Heart left ventricle (tissue), 16 donors: ENCODE data around the gene LAMA3. TPM values are rescaled to one million over a fixed set of nuclear protein-coding genes. Genes with fewer than 3 reads are reported as not detected.

Source experiments
- ATAC-seq, 4 donors: fragments of 200-7000 bp; cut with Tn5 transposase; one replicate each; pipeline ENCODE4 v1.9.1; 2020 to 2022; ENCODE audit warnings: moderate library complexity in 4 of 4, mild to moderate bottlenecking in 3 of 4, moderate number of reproducible peaks in 1 of 4
- DNase-seq, 5 donors: peaks; one replicate each; pipeline ENCODE4 v3.0.0-alpha.2; 2020
- H3K27ac ChIP-seq, 12 donors: fragments of 200-600 bp; sonication (generic) in 4 of 12; one replicate each; pipeline versions ENCODE4 v1.5.0 to v1.8.0; 2016 to 2022; ENCODE audit warnings: mild to moderate bottlenecking in 2 of 12
- H3K27me3 ChIP-seq, 9 donors: fragments of 200-600 bp; sonication (generic) in 2 of 9; one replicate each; pipeline versions ENCODE4 v1.5.1 to v1.8.0; 2016 to 2022; ENCODE audit warnings: mild to moderate bottlenecking in 3 of 9
- H3K36me3 ChIP-seq, 9 donors: fragments of 200-600 bp; sonication (generic) in 2 of 9; one replicate each; pipeline versions ENCODE4 v1.5.0 to v1.8.0; 2018 to 2022; ENCODE audit warnings: mild to moderate bottlenecking in 2 of 9
- H3K4me1 ChIP-seq, 12 donors: fragments of 200-600 bp; sonication (generic) in 4 of 12; one replicate each; pipeline versions ENCODE4 v1.5.0 to v1.8.0; 2016 to 2022; ENCODE audit warnings: mild to moderate bottlenecking in 3 of 12
- H3K4me3 ChIP-seq, 12 donors: fragments of 200-600 bp; sonication (generic) in 4 of 12; one replicate each; pipeline versions ENCODE4 v1.5.0 to v1.8.0; 2017 to 2022; ENCODE audit warnings: mild to moderate bottlenecking in 9 of 12, moderate library complexity in 4 of 12
- H3K9me3 ChIP-seq, 12 donors: fragments of 200-600 bp; sonication (generic) in 4 of 12; one replicate each; pipeline versions ENCODE4 v1.5.0 to v1.8.0; 2016 to 2022; ENCODE audit warnings: mild to moderate bottlenecking in 1 of 12
- POLR2A ChIP-seq, 2 donors: fragments of 450-650 bp; IDR thresholded peaks; one replicate each; pipeline ENCODE4 v1.6.1; 2017; ENCODE audit warnings: antibody characterized with exemption in 2 of 2, mild to moderate bottlenecking in 2 of 2, moderate library complexity in 2 of 2
- WGBS, 4 donors: extraction: QIAGEN DNeasy Blood & Tissue Kit in 2 of 4; methylation state at CpG; one replicate each; pipeline versions ENCODE4 v1.1.5 to v1.1.7; 2013 to 2018; 5-methylcytosine and 5-hydroxymethylcytosine counted together
- intact Hi-C, 10 donors: fragments of 100-400 bp; cut with DNase I; formaldehyde crosslinking; loops; one replicate each; pipeline versions ENCODE4 v1.11.1 to v1.14.2; 2022
- polyA plus RNA-seq, 2 donors: library from polyadenylated mRNA; stranded (reverse); fragments of 200-250 nt; gene quantifications; one replicate each; pipeline ENCODE4 v1.2.3, GENCODE V29; 2013
- total RNA-seq, 9 donors: library from RNA; depleted of rRNA in 2 of 9; stranded (reverse); fragments of >200 nt in 2 of 9; fragmentation: NEBNext Ultra II Directional in 3 of 9; extraction: Animal tissue kit (Norgen Biotek cat#: 25700) in 3 of 9; gene quantifications; one replicate each; pipeline versions ENCODE4 v1.1.0 to v1.2.4, GENCODE V29; 2016 to 2023
- TF ChIP-seq, protein P1 (sequence below), 12 donors: fragments of 200-600 bp; sonication (generic) in 4 of 12; IDR thresholded peaks; one replicate each; pipeline versions ENCODE4 v1.5.0 to v1.8.0; 2018 to 2022; ENCODE audit warnings: antibody characterized with exemption in 12 of 12, mild to moderate bottlenecking in 5 of 12
- donor health status: ischemic (EF 13 %, LVEDD 7.1; RV severe dilation, severe dysfunction).
- donor health status: healthy with polysubstance abuse.
- donor health status: DM: no; HTN: yes; CAD: no.
- donor health status: DM: no; HTN: no; CAD: no.
- donor health status: ischemic (EF 25% LVEDD 6.9; RV normal size, moderate dysfunction).
- donor health status: ischemic (EF 25% LVEDD 5.7; RV mildly dilated, moderate dysfunction).
- donor health status: healthy.
- donor health status: DM: yes; HTN: yes; CAD: no.
- donor health status: ischemic (EF 35%, LVEDD 5.7; RV mildly dilated, moderate dysfunction).
- donor health status: nonischemic (EF 11% LVEDD 7.7; RV severe dilation, severe dysfunction).
- donor health status: DM: yes; HTN: yes; CAD: no.
- donor health status: PGD.
- donor health status: ischemic (EF 29% LVEDD 5.4; RV normal size, mild dysfunction).
- donor health status: nonischemic (EF 23%, LVEDD 6.1; RV moderate dilation, normal function).

Gene LAMA3
- total and polyA plus RNA-seq, 11 donors: 1.2 to 6.6 (median 3.2) TPM

DNA sequence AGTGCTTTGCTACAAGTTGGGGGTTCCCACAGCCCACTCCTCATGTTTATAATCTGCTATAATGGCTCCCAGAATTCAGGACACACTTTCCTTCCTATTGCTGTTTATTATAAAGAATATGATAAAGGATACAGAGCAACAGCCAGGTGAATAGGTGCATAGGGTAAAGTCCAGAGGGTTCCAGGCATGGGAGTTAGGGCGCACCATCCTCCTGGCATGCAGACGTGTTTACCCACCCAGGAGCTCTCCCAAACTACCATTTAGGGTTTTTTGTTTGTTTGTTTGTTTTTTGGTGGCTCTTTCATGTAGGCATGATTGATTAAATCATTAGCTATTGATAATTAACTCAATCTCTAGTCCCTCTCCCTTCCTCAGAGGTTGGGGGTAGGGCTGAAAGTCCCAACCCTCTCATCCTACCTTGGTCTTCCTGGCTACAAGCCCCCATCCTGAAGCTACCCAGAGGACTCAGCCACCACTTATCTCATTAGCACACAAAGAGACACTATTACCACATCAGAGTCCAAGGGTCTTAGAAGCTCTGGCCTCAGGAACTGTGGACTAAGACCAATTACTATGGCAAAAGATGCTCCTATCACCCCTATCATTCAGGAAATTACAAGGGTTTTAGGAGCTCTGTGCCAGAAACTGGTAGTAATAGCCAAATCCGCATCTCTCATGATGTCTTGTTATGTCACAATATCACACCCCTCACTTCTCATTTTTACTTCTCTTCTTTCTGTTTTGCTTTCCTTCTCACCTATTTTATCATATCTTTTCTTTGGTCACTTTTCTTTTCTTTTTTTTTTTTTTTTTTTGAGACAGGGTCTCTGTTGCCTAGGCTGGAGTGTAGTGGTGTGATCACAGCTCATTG, 170.4 kb downstream of the LAMA3 start:
- WGBS, 4 donors: 74 to 97% (median 96%) methylated on average over 3 of the region's 3 CpGs
- intact Hi-C loops: loop anchor here in 1 of 10 donors (10.0 kb wide), 1 partner anchor 55 kb away; no protein-coding TSS in a partner anchor
- H3K4me1 ChIP-seq: peaks cover 0 to 20% (median 0%) of the 10 kb centered on the region in 12 donors
- ATAC-seq (no peak), DNase-seq (no peak)
- H3K27me3 ChIP-seq: no peaks in the 10 kb centered on the region
- H3K36me3 ChIP-seq: peaks cover 0 to 26% (median 3%) of the 10 kb centered on the region in 9 donors
- H3K4me3 ChIP-seq: no peak overlapping the region
- TF ChIP-seq, protein P1, sequence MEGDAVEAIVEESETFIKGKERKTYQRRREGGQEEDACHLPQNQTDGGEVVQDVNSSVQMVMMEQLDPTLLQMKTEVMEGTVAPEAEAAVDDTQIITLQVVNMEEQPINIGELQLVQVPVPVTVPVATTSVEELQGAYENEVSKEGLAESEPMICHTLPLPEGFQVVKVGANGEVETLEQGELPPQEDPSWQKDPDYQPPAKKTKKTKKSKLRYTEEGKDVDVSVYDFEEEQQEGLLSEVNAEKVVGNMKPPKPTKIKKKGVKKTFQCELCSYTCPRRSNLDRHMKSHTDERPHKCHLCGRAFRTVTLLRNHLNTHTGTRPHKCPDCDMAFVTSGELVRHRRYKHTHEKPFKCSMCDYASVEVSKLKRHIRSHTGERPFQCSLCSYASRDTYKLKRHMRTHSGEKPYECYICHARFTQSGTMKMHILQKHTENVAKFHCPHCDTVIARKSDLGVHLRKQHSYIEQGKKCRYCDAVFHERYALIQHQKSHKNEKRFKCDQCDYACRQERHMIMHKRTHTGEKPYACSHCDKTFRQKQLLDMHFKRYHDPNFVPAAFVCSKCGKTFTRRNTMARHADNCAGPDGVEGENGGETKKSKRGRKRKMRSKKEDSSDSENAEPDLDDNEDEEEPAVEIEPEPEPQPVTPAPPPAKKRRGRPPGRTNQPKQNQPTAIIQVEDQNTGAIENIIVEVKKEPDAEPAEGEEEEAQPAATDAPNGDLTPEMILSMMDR (IDR thresholded peaks at IDR 0.05): no peak
- no peak for TF ChIP-seq POLR2A (IDR thresholded peaks at IDR 0.05)
- no peak overlapping the region for H3K27ac ChIP-seq
- H3K9me3 ChIP-seq: no peaks in the 10 kb centered on the region

DNA sequence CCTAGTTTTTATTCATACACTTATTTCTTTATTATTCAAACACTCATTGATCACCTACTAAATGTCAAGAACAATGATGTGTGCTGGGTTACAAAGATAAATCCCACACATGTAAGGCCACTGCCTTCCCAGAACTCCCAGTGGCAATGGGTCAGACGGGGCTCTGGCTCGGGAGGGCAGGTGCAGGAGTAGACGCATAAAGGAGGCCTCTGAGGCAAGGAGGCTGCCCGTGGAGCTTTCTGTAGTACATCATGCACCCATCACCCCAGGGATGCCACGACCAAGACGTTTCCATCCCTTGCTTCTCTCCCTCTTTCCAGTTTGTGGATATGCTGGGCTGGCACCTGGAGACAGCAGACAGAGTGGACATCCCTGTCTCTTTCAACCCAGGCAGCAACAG, 172.1 kb downstream of the LAMA3 start:
- Histone ChIP-seq H3K4me3 (no peak overlapping the region), H3K4me1 (peaks cover 0 to 20% (median 0%) of the 10 kb centered on the region in 12 donors), H3K36me3 (peaks cover 0 to 26% (median 3%) of the 10 kb centered on the region in 9 donors), H3K27ac (peak overlapping the region in 2 of 12 donors; percentile 9 to 35), H3K9me3 (no peaks in the 10 kb centered on the region), H3K27me3 (no peaks in the 10 kb centered on the region)
- DNase-seq (no peak), ATAC-seq (no peak)
- 90 to 99% (median 93%) methylated on average over 6 of the region's 6 CpGs for WGBS, 4 donors
- intact Hi-C loops: loop anchor here in 1 of 10 donors (10.0 kb wide), 1 partner anchor 53 kb away; no protein-coding TSS in a partner anchor
- no peak for TF ChIP-seq POLR2A (IDR thresholded peaks at IDR 0.05)
- TF ChIP-seq, protein P1 (IDR thresholded peaks at IDR 0.05): no peak

DNA sequence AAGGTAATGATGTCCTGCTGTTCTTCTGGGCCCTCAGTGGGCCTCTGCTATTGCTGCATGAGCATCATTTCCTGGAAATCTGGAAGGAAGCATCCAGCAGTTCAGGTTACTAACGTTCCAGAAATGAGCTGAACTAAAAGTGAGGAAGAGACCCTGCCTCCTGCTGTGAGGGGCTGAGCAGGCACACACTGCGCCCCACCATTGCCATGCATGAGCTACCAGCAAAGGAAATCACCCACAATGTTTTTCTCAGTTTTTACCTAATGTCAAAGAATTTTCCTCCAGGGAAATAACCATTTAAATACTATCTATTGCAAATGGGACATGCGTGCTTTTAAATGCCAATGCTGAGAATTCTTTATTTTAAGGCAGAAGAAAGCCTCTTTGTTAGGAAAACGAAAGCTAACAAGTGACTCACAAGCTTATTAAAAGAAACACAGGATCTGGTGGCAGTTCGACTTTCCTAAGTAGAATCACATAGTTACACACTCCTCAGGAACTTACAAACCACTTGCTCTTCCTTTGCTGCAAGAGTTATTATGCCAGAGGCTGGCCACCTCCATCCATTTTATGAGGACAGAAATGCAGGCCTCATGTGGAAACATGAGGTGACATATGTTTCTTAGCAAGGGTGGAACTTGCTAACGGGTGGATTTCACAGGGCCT, 172.7 kb downstream of the LAMA3 start:
- intact Hi-C loops: loop anchor here in 1 of 10 donors (10.0 kb wide), 1 partner anchor 53 kb away; no protein-coding TSS in a partner anchor
- H3K9me3 ChIP-seq: no peaks in the 10 kb centered on the region
- peak overlapping the region in 7 of 12 donors; percentile 1 to 54 (median 34) for H3K27ac ChIP-seq
- TF ChIP-seq, protein P1 (IDR thresholded peaks at IDR 0.05): no peak
- no peak for TF ChIP-seq POLR2A (IDR thresholded peaks at IDR 0.05)
- peaks cover 0 to 20% (median 0%) of the 10 kb centered on the region in 12 donors for H3K4me1 ChIP-seq
- ATAC-seq (peak in 2 of 4 donors; percentile 31 to 43), DNase-seq (no peak)
- no peak overlapping the region for H3K4me3 ChIP-seq
- H3K27me3 ChIP-seq: no peaks in the 10 kb centered on the region
- WGBS, 4 donors: 69 to 73% (median 71%) methylated on average over 6 of the region's 6 CpGs
- H3K36me3 ChIP-seq: peaks cover 0 to 32% (median 3%) of the 10 kb centered on the region in 9 donors

GRCh38 chr18:23864624-23865023, 175.4 kb downstream of the LAMA3 start:
- no peak overlapping the region for H3K4me3 ChIP-seq
- no peak for ATAC-seq
- intact Hi-C loops: loop anchor here in 1 of 10 donors (5.0 to 10.0 kb wide), 2 partner anchors 47 to 50 kb away; no protein-coding TSS in a partner anchor
- no peaks in the 10 kb centered on the region for H3K27me3 ChIP-seq
- no peak overlapping the region for H3K27ac ChIP-seq
- peaks cover 0 to 13% (median 0%) of the 10 kb centered on the region in 9 donors for H3K36me3 ChIP-seq
- no peaks in the 10 kb centered on the region for H3K9me3 ChIP-seq
- 85 to 93% (median 89%) methylated on average over 4 of the region's 4 CpGs for WGBS, 4 donors
- DNase-seq: no peak
- peaks cover 0 to 20% (median 0%) of the 10 kb centered on the region in 12 donors for H3K4me1 ChIP-seq
- no peak for TF ChIP-seq POLR2A (IDR thresholded peaks at IDR 0.05)
- TF ChIP-seq, protein P1 (IDR thresholded peaks at IDR 0.05): no peak
